Measurements from ENCODE around the gene FBF1. TPM values are rescaled to one million over a fixed set of nuclear protein-coding genes. Genes with fewer than 3 reads are reported as not detected.

Gene FBF1
- total RNA-seq, 1 experiment from 2014 or later: 33.6 TPM

DNA sequence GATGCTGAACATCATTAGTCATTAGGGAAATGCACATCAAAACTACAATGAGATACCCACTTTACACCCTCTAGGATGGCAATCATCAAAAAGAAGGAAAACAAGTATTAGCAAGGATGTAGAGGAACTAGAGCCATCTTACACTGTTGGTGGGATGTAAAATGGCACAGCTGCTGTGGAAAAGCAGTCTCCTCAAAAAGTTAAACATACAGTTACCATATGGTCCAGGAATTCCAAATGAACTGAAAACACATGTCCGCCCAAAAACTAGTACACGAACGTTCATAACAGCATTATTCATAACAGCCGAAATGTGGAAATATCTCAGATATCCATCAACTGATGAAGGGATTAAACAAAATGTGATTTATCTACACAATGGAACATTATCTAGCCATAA lies 7.0 kb downstream of the FBF1 start:
- Mint-ChIP-seq H3K9me3 (ENCODE audit: low read depth, unreplicated experiment) (no peaks in the 10 kb centered on the region), H3K27ac (ENCODE audit: unreplicated experiment) (no peak overlapping the region), H3K4me1 (ENCODE audit: low read depth, unreplicated experiment) (no peaks in the 10 kb centered on the region), H3K27me3 (ENCODE audit: unreplicated experiment) (no peaks in the 10 kb centered on the region), H3K36me3 (ENCODE audit: insufficient read depth, unreplicated experiment) (no peaks in the 10 kb centered on the region), H3K4me3 (ENCODE audit: low read depth, unreplicated experiment) (no peak overlapping the region)
- BruUV-seq (replicated peaks): no TSS peak
- intact Hi-C loops (cut with micrococcal nuclease; ENCODE audit: unreplicated experiment): no loop called here
- DNase-seq: no peak
- TF ChIP-seq, protein P1, sequence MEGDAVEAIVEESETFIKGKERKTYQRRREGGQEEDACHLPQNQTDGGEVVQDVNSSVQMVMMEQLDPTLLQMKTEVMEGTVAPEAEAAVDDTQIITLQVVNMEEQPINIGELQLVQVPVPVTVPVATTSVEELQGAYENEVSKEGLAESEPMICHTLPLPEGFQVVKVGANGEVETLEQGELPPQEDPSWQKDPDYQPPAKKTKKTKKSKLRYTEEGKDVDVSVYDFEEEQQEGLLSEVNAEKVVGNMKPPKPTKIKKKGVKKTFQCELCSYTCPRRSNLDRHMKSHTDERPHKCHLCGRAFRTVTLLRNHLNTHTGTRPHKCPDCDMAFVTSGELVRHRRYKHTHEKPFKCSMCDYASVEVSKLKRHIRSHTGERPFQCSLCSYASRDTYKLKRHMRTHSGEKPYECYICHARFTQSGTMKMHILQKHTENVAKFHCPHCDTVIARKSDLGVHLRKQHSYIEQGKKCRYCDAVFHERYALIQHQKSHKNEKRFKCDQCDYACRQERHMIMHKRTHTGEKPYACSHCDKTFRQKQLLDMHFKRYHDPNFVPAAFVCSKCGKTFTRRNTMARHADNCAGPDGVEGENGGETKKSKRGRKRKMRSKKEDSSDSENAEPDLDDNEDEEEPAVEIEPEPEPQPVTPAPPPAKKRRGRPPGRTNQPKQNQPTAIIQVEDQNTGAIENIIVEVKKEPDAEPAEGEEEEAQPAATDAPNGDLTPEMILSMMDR (IDR thresholded peaks at IDR 0.05; ENCODE audit: unreplicated experiment): no peak
- CTCF ChIA-PET: no interaction called here

DNA sequence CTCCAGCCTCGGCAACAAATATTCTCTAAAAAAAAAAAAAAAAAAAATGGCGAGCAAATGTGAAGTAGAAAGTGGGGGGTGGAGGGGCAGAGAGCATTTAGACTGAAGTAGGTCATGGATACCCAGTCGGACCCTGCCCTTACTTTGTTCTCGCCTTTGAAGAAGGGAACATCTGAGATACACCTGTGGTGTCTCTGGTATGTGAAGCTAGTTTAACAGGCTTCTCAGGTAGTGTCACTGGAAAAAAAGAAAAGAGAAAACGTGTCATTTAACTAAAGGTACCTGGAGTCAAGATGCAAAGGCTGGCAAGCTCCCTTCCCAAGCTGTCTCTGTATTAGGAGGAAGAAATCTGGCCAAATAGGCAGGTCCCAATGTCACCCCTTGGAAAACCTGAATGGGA lies 8.0 kb downstream of the FBF1 start:
- CTCF ChIA-PET: no interaction called here
- DNase-seq: no peak
- intact Hi-C loops (cut with micrococcal nuclease; ENCODE audit: unreplicated experiment): no loop called here
- no peak overlapping the region for H3K27ac Mint-ChIP-seq (ENCODE audit: unreplicated experiment)
- H3K9me3 Mint-ChIP-seq (ENCODE audit: low read depth, unreplicated experiment): no peaks in the 10 kb centered on the region
- H3K4me3 Mint-ChIP-seq (ENCODE audit: low read depth, unreplicated experiment): no peak overlapping the region
- no peaks in the 10 kb centered on the region for H3K4me1 Mint-ChIP-seq (ENCODE audit: low read depth, unreplicated experiment)
- H3K36me3 Mint-ChIP-seq (ENCODE audit: insufficient read depth, unreplicated experiment): no peaks in the 10 kb centered on the region
- TF ChIP-seq, protein P1 (IDR thresholded peaks at IDR 0.05; ENCODE audit: unreplicated experiment): no peak
- H3K27me3 Mint-ChIP-seq (ENCODE audit: unreplicated experiment): no peaks in the 10 kb centered on the region
- BruUV-seq (replicated peaks): no TSS peak

DNA sequence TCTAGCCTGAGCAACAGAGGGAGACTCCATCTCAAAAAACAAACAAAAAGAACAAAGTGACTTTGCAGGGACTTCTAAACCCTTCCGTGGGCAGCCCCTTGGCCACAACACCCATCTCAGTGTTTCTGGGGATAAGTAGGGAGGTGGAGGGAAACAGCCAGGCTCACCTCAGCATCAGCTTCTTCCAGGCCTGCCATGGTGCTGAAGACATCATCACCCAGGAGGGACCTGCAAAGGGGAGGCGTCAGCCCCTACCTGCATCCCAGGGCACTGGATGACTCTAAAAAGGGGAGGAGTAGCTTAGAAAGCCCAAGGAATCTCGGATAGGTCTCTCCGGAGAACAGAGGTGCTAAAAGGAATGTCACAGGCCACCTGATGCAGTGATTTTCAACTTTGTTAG lies 9.8 kb downstream of the FBF1 start:
- no peak overlapping the region for H3K4me3 Mint-ChIP-seq (ENCODE audit: low read depth, unreplicated experiment)
- CTCF ChIA-PET: no interaction called here
- DNase-seq: no peak
- intact Hi-C loops (cut with micrococcal nuclease; ENCODE audit: unreplicated experiment): no loop called here
- H3K27ac Mint-ChIP-seq (ENCODE audit: unreplicated experiment): no peak overlapping the region
- no TSS peak for BruUV-seq (replicated peaks)
- no peaks in the 10 kb centered on the region for H3K27me3 Mint-ChIP-seq (ENCODE audit: unreplicated experiment)
- H3K9me3 Mint-ChIP-seq (ENCODE audit: low read depth, unreplicated experiment): no peaks in the 10 kb centered on the region
- TF ChIP-seq, protein P1 (IDR thresholded peaks at IDR 0.05; ENCODE audit: unreplicated experiment): no peak
- H3K4me1 Mint-ChIP-seq (ENCODE audit: low read depth, unreplicated experiment): no peaks in the 10 kb centered on the region
- no peaks in the 10 kb centered on the region for H3K36me3 Mint-ChIP-seq (ENCODE audit: insufficient read depth, unreplicated experiment)

DNA sequence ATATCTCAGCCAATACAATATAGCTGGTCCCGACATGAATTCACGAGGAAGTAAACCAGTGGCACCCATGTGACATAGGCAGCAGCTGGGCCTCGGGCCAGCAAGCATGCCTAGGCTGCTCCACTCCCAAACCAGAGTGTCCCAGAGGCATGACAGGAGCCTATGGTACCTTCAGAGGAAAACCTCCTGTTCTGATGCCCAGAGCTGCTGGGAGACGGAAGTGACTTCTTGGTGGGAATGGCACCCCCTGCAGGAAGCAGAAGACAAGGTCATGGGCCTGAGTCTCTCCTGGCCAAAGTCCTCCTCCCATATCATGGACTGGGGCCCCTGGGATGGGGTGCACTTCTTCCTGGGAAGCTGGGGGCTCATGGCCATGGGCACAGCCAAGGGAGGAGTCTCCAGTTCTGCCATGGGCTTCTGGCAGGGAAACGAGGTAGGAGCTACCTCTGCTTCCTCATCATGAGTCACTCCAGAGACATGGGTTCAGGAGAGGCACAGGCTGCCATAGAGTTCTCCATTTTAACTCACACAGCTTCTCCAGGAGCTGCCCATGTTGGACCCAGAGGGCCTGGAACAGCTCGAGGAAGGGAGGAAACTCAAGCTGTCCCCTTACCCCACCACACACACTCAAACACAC lies 13.4 kb downstream of the FBF1 start:
- Mint-ChIP-seq H3K27me3 (ENCODE audit: unreplicated experiment) (no peaks in the 10 kb centered on the region), H3K4me3 (ENCODE audit: low read depth, unreplicated experiment) (no peak overlapping the region), H3K27ac (ENCODE audit: unreplicated experiment) (no peak overlapping the region), H3K36me3 (ENCODE audit: insufficient read depth, unreplicated experiment) (no peaks in the 10 kb centered on the region), H3K9me3 (ENCODE audit: low read depth, unreplicated experiment) (no peaks in the 10 kb centered on the region), H3K4me1 (ENCODE audit: low read depth, unreplicated experiment) (no peaks in the 10 kb centered on the region)
- TF ChIP-seq, protein P1 (IDR thresholded peaks at IDR 0.05; ENCODE audit: unreplicated experiment): no peak
- DNase-seq: peak; percentile 13
- no TSS peak for BruUV-seq (replicated peaks)
- intact Hi-C loops (cut with micrococcal nuclease; ENCODE audit: unreplicated experiment): no loop called here
- CTCF ChIA-PET: no interaction called here

Measured in Calu3 (cell line).